GM21526 (cell line): ENCODE results near the gene SLC9A3.
"Not testable (repeated sequence)": the region's sequence is repeated elsewhere in the genome, so short reads cannot be mapped to it uniquely, and the experiment has no call there.

Source experiments
- ATAC-seq: cut with Tn5 transposase; IDR thresholded peaks from one replicate; pipeline ENCODE4 v1.9.1; 2021; ENCODE audit warnings: moderate library complexity; ENCODE audit not compliant: unreplicated experiment, low FRiP score

SLC9A3 gene

GRCh38 chr5:511476-511875 lies 12.8 kb downstream of the SLC9A3 start:
- no peak for ATAC-seq

GRCh38 chr5:510521-510920 lies 13.7 kb downstream of the SLC9A3 start:
- ATAC-seq: no peak

GRCh38 chr5:509611-510185 lies 14.6 kb downstream of the SLC9A3 start:
- ATAC-seq: no peak

- ATAC-seq: not testable (repeated sequence)
Observed at GRCh38 chr5:507986-508575, 16.2 kb downstream of the SLC9A3 start.

GRCh38 chr5:505951-506525 lies 18.2 kb downstream of the SLC9A3 start:
- no peak for ATAC-seq

- no peak for ATAC-seq
Observed at GRCh38 chr5:504326-505154, 19.7 kb downstream of the SLC9A3 start.

- peak; percentile 58 for ATAC-seq
Observed at GRCh38 chr5:502325-503079, 21.7 kb downstream of the SLC9A3 start.

- ATAC-seq: no peak
Observed at GRCh38 chr5:501831-502184, 22.4 kb downstream of the SLC9A3 start.

GRCh38 chr5:501105-501830 lies 23.0 kb downstream of the SLC9A3 start:
- ATAC-seq: no peak

GRCh38 chr5:500491-500890 lies 23.8 kb downstream of the SLC9A3 start:
- ATAC-seq: no peak

- no peak for ATAC-seq
Observed at GRCh38 chr5:499233-500209, 24.7 kb downstream of the SLC9A3 start.

- no peak for ATAC-seq
Observed at GRCh38 chr5:497871-498509, 26.3 kb downstream of the SLC9A3 start.

GRCh38 chr5:497090-497700 lies 27.1 kb downstream of the SLC9A3 start:
- no peak for ATAC-seq

GRCh38 chr5:496028-496427 lies 28.2 kb downstream of the SLC9A3 start:
- no peak for ATAC-seq

- no peak for ATAC-seq
Observed at GRCh38 chr5:494667-495255, 29.5 kb downstream of the SLC9A3 start.

- ATAC-seq: no peak
Observed at GRCh38 chr5:493758-494157, 30.5 kb downstream of the SLC9A3 start.

- ATAC-seq: no peak
Observed at GRCh38 chr5:493119-493701, 31.0 kb downstream of the SLC9A3 start.
